NT2/D1 (cell line): ENCODE measurements around the gene RPL6.

Source experiments
- SUZ12 ChIP-seq: IDR thresholded peaks from 2 replicates; pipeline ENCODE4 v1.6.1; 2011; ENCODE audit not compliant: insufficient read length, insufficient read depth; ENCODE audit errors: extremely low read depth
- YY1 ChIP-seq: IDR thresholded peaks from 2 replicates; pipeline ENCODE4 v1.6.1; 2011; ENCODE audit not compliant: insufficient read length, insufficient read depth

GRCh38 chr12:112406519-112407488 lies 2.6 kb downstream of the RPL6 start:
- TF ChIP-seq YY1: no peak
- no peak for TF ChIP-seq SUZ12
